HepG2 (cell line): ENCODE data around the gene MAP3K8. TPM values are rescaled to one million over a fixed set of nuclear protein-coding genes. Genes with fewer than 3 reads are reported as not detected.

Source experiments
- ATAC-seq: fragments of 200-7000 bp; cut with Tn5 transposase; 3 replicates; pipeline ENCODE4 v1.9.1; 2020; ENCODE audit warnings: mild to moderate bottlenecking, moderate library complexity
- BruUV-seq: library from RNA; stranded (reverse); fragments of 400-500 nt; replicated peaks from 2 replicates; lab custom pipeline; 2021; lab: Mats Ljungman, UMichigan
- CTCF ChIA-PET: fragments of 300-600 bp; formaldehyde crosslinking; extraction: SDS; loops from one replicate; lab custom pipeline; 2021; ENCODE audit warnings: low total read pairs, inconsistent platforms, low intra/inter-chr PET ratio; lab: Yijun Ruan, JAX
- POLR2A ChIA-PET: fragments of 350-600 bp; sonication (Branson Sonifier 250); formaldehyde crosslinking; loops from one replicate; lab custom pipeline; 2020; ENCODE audit warnings: antibody characterized with exemption, inconsistent platforms; lab: Yijun Ruan, JAX
- DNase-seq: peaks from one replicate; pipeline ENCODE4 v3.0.0-alpha.2; 2015; ENCODE audit warnings: low spot score
- FAIRE-seq: peaks from 3 replicates; lab custom pipeline; 2011; peaks lifted over from hg19 to GRCh38; lab: Jason Lieb, UNC
- H2AFZ ChIP-seq: one replicate; pipeline ENCODE4 v1.6.1; 2011; ENCODE audit warnings: low read length, inconsistent platforms
- H3K27ac ChIP-seq: fragments of 300-600 bp; 3 replicates; pipeline ENCODE4 v1.8.0; 2011; ENCODE audit warnings: mixed run types, mild to moderate bottlenecking, mixed read lengths, low read length, inconsistent platforms; ENCODE audit not compliant: insufficient read depth; ENCODE audit errors: extremely low read length
- H3K27me3 ChIP-seq, 2 experiments: fragments of 200-600 bp in 1 of 2; 2 replicates in 1 of 2; 3 replicates in 1 of 2; pipeline versions ENCODE4 v1.6.0 to v1.8.0; 2011; ENCODE audit warnings: low read length in 2 of 2, mild to moderate bottlenecking in 2 of 2, moderate library complexity in 2 of 2, inconsistent platforms in 1 of 2; ENCODE audit not compliant: insufficient read depth in 2 of 2, control insufficient read depth in 1 of 2
- H3K36me3 ChIP-seq, 2 experiments: fragments of 200-600 bp in 1 of 2; replicated peaks in 1 of 2; 2 replicates in 1 of 2; 3 replicates in 1 of 2; pipeline versions ENCODE4 v1.5.1 to v1.8.0; 2011; ENCODE audit warnings: low read length in 2 of 2, inconsistent platforms in 1 of 2; ENCODE audit not compliant: insufficient read depth in 2 of 2, control insufficient read depth in 1 of 2
- H3K4me1 ChIP-seq: 2 replicates; pipeline ENCODE4 v1.5.1; 2012; ENCODE audit warnings: low read length, inconsistent platforms; ENCODE audit not compliant: insufficient read depth
- H3K4me2 ChIP-seq: 2 replicates; pipeline ENCODE4 v1.6.0; 2011; ENCODE audit warnings: low read depth, low read length, inconsistent platforms
- H3K4me3 ChIP-seq, 3 experiments: fragments of 200-600 bp in 1 of 3; sonication (generic), shearing (Covaris generic) in 1 of 3; replicated peaks in 1 of 3; 2 replicates each; pipeline ENCODE4 v1.5.1; 2011 to 2016; ENCODE audit warnings: low read length in 3 of 3, inconsistent platforms in 2 of 3, low read depth in 2 of 3, mild to moderate bottlenecking in 2 of 3, control low read depth in 1 of 3, mixed read lengths in 1 of 3; ENCODE audit not compliant: insufficient read depth in 1 of 3
- H3K79me2 ChIP-seq: one replicate; pipeline ENCODE4 v1.6.1; 2011; ENCODE audit warnings: low read length, inconsistent platforms; ENCODE audit not compliant: insufficient read depth
- H3K9ac ChIP-seq: 2 replicates; pipeline ENCODE4 v1.6.0; 2011; ENCODE audit warnings: mild to moderate bottlenecking, low read depth, low read length, inconsistent platforms; ENCODE audit not compliant: insufficient read depth
- H3K9me3 ChIP-seq: 2 replicates; pipeline ENCODE4 v1.5.1; 2012; ENCODE audit warnings: mild to moderate bottlenecking, low read length
- H4K20me1 ChIP-seq: 2 replicates; pipeline ENCODE4 v1.6.0; 2011; ENCODE audit warnings: inconsistent platforms, mild to moderate bottlenecking, low read length, moderate library complexity; ENCODE audit not compliant: insufficient read depth
- MED1 ChIP-seq: sonication (generic); formaldehyde crosslinking; IDR thresholded peaks from 2 replicates; pipeline ENCODE4 v1.4.0; 2020; ENCODE audit warnings: missing genetic modification reagents
- MXD4 ChIP-seq: IDR thresholded peaks from 2 replicates; pipeline ENCODE4 v1.6.1; 2016; ENCODE audit warnings: mild to moderate bottlenecking, missing biosample characterization, missing genetic modification reagents
- SMAD3 ChIP-seq: sonication (generic); formaldehyde crosslinking; IDR thresholded peaks from 2 replicates; pipeline ENCODE4 v1.4.0; 2020; ENCODE audit warnings: missing genetic modification reagents
- ZNF761 ChIP-seq: sonication (generic); formaldehyde crosslinking; conservative IDR thresholded peaks from 2 replicates; pipeline ENCODE4 v1.4.0; 2020; ENCODE audit warnings: mild to moderate bottlenecking, missing genetic modification reagents
- WGBS: methylation state at CpG from one replicate; pipeline ENCODE4 v1.1.6; 2017; ENCODE audit warnings: low lambda C conversion rate; 5-methylcytosine and 5-hydroxymethylcytosine counted together
- in situ Hi-C: cut with HindIII; loops from 2 replicates; pipeline ENCODE4 v1.10.0; 2017; ENCODE audit warnings: low pct_unique_long_range_greater_than_20kb; ENCODE audit not compliant: extremely low pct_ligation_motif_present
- intact Hi-C: fragments of 100-400 bp; cut with micrococcal nuclease; formaldehyde crosslinking; loops from one replicate; pipeline ENCODE4 v1.10.0; 2022; ENCODE audit not compliant: unreplicated experiment
- polyA plus RNA-seq, 8 experiments: library from polyadenylated mRNA; depleted of rRNA in 3 of 8; stranded (reverse) in 7 of 8; unstranded in 1 of 8; fragments of >200 nt; fragmentation: Illumina TruSeq in 4 of 8; extraction: Trizol in 4 of 8; gene quantifications; 2 replicates each; pipeline versions ENCODE4 v1.2.1 to v1.2.3, GENCODE V29; 2011 to 2016; ENCODE audit warnings: low read depth in 4 of 8, missing spikeins in 1 of 8, mixed read lengths in 1 of 8; ENCODE audit not compliant: insufficient read depth in 1 of 8
- total RNA-seq, 5 experiments: library from RNA; depleted of rRNA; stranded (reverse); fragments of >200 nt; fragmentation: Illumina TruSeq; extraction: Trizol; gene quantifications; 2 replicates each; pipeline ENCODE4 v1.2.3, GENCODE V29; 2016; ENCODE audit warnings: low read depth in 1 of 5
- TF ChIP-seq, protein P1 (sequence below): IDR thresholded peaks from 2 replicates; pipeline ENCODE4 v1.6.1; 2016; ENCODE audit warnings: low read depth, borderline replicate concordance

Gene MAP3K8
- total and polyA plus RNA-seq, 2 of the 13 experiments (the other 11 are each of a cell fraction or from before 2014, with no cell fraction given): 19.3 to 37.9 TPM

DNA sequence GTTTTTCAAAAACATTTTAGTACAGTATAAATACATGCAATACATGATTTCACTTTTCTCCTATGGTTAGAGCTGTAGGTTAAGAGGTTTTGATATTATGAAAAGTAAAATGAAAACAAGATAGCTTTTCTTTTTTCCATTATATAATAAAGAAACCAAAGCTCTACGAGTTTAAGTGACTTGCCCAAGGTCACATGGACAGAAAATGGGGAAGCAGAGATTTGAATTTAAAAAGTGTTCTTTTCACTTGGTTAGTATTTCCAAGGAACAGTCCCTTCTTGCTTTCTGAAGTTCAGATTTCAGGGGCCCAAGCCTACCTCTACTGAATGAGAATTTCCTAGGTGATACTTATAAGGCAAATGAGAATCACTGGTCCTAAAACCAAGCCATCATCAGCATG is 13.2 kb upstream of the MAP3K8 start:
- no peak overlapping the region for H3K4me2 ChIP-seq
- intact Hi-C loops: no loop called here
- no peak for FAIRE-seq
- H3K36me3 ChIP-seq: no peaks in the 10 kb centered on the region
- CTCF ChIA-PET: no interaction called here
- H3K4me1 ChIP-seq: peaks cover 60% of the 10 kb centered on the region
- POLR2A ChIA-PET: no interaction called here
- no peaks in the 10 kb centered on the region for H3K79me2 ChIP-seq
- no peaks in the 10 kb centered on the region for H3K27me3 ChIP-seq
- H2AFZ ChIP-seq: no peak overlapping the region
- BruUV-seq: no TSS peak
- ATAC-seq: no peak
- H3K9ac ChIP-seq: no peak overlapping the region
- no peaks in the 10 kb centered on the region for H3K9me3 ChIP-seq
- WGBS: 36% methylated on average over 1 of the region's 1 CpG
- in situ Hi-C loops: no loop called here
- no peak overlapping the region for H3K27ac ChIP-seq
- TF ChIP-seq MXD4 (CRISPR knock-in tag) (no peak), SMAD3 (CRISPR knock-in tag) (no peak)
- no peaks in the 10 kb centered on the region for H4K20me1 ChIP-seq
- no peak for DNase-seq
- H3K4me3 ChIP-seq: no peak overlapping the region

DNA sequence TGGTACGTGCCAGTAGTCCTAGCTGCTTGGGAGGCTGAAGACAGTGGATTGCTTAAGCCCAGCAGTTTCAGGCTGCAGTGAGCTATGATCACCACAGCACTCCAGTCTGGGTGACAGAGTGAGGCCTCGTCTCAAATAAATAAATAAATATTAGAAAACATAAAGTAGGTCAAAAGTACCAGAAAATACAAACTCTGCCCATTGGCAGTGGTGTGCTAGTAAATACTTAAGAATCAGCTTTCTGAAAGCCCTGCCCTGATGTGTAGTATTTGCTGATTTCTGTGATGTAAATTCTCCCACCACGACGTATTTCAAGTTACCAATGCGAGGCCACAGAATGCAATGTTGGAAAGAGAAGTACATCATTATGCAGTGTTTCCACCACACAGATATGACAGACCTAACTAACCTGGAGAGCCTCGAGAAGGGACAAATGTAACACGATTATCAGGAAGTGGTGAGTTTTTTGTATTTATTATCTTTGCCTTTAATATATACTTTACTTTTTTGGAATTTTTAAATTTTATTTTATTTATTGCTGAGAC is 11.8 kb upstream of the MAP3K8 start:
- TF ChIP-seq MED1 (CRISPR knock-in tag) (no peak), ZNF761 (CRISPR knock-in tag) (no peak)
- TF ChIP-seq, protein P1, sequence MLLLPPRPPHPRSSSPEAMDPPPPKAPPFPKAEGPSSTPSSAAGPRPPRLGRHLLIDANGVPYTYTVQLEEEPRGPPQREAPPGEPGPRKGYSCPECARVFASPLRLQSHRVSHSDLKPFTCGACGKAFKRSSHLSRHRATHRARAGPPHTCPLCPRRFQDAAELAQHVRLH (CRISPR knock-in tag): 0 out of 2 replicates have a peak, but pooled peaks have one; percentile 2
- TF ChIP-seq, all 625 proteins: peak for 1
- Histone ChIP-seq H3K27me3 (no peaks in the 10 kb centered on the region), H3K36me3 (no peaks in the 10 kb centered on the region), H3K4me2 (no peak overlapping the region), H3K4me3 (no peak overlapping the region), H3K79me2 (no peaks in the 10 kb centered on the region), H3K4me1 (peaks cover 69% of the 10 kb centered on the region), H3K9me3 (no peaks in the 10 kb centered on the region), H3K9ac (no peak overlapping the region), H2AFZ (no peak overlapping the region), H4K20me1 (no peaks in the 10 kb centered on the region), H3K27ac (peak overlapping the region; percentile 72)
- intact Hi-C loops (no loop called here), in situ Hi-C loops (no loop called here)
- DNase-seq (no peak), FAIRE-seq (no peak), ATAC-seq (no peak)
- CTCF ChIA-PET: no interaction called here
- POLR2A ChIA-PET: interaction anchor here (1.1 to 3.3 kb wide), 5 partner anchors 9 to 184 kb away, joined by 3 to 53 read pairs (median 6); partner anchors contain the start of gene MAP3K8
- no TSS peak for BruUV-seq
- WGBS: 80% methylated on average over 7 of the region's 7 CpGs
